HG03342 (cell line): Measurements from ENCODE around the gene OR6J1.
"Not testable (repeated sequence)": the region's sequence is repeated elsewhere in the genome, so short reads cannot be mapped to it uniquely, and the experiment has no call there.

Source experiments
- ATAC-seq: cut with Tn5 transposase; IDR thresholded peaks from one replicate; pipeline ENCODE4 v1.9.1; 2021; ENCODE audit warnings: mild to moderate bottlenecking, moderate library complexity; ENCODE audit not compliant: unreplicated experiment

OR6J1 gene

GRCh38 chr14:22644305-22644635 lies at the start of gene OR6J1:
TSS of gene OR6J1 (minus strand) at chr14:22644352. CDS start at chr14:22634811, 9,541 bp downstream.
- ATAC-seq, result no peak

GRCh38 chr14:22692194-22692593 lies 48.0 kb upstream of the OR6J1 start:
- ATAC-seq, result no peak

- no peak for ATAC-seq
These were observed 47.0 kb upstream of the OR6J1 start for GRCh38 chr14:22691171-22691570.

GRCh38 chr14:22689199-22689598 lies 45.0 kb upstream of the OR6J1 start:
- ATAC-seq, result no peak

- not testable (repeated sequence) for ATAC-seq
These were observed 43.8 kb upstream of the OR6J1 start for GRCh38 chr14:22687969-22688368.

- not testable (repeated sequence) for ATAC-seq
These were observed 42.0 kb upstream of the OR6J1 start for GRCh38 chr14:22686176-22686611.

GRCh38 chr14:22685467-22685866 lies 41.3 kb upstream of the OR6J1 start:
- ATAC-seq, result no peak

GRCh38 chr14:22683428-22683827 lies 39.3 kb upstream of the OR6J1 start:
- ATAC-seq, result not testable (repeated sequence)

- ATAC-seq, result no peak
These were observed 34.1 kb upstream of the OR6J1 start for GRCh38 chr14:22678221-22678620.

- not testable (repeated sequence) for ATAC-seq
These were observed 33.4 kb upstream of the OR6J1 start for GRCh38 chr14:22677551-22677950.

- no peak for ATAC-seq
These were observed 27.5 kb upstream of the OR6J1 start for GRCh38 chr14:22671622-22672021.

- ATAC-seq, result no peak
These were observed 24.7 kb upstream of the OR6J1 start for GRCh38 chr14:22668863-22669262.

- ATAC-seq, result no peak
These were observed 24.3 kb upstream of the OR6J1 start for GRCh38 chr14:22668417-22668816.

GRCh38 chr14:22667881-22668280 lies 23.7 kb upstream of the OR6J1 start:
- ATAC-seq, result no peak

GRCh38 chr14:22666203-22666893 lies 22.2 kb upstream of the OR6J1 start:
- no peak for ATAC-seq

GRCh38 chr14:22664261-22664660 lies 20.1 kb upstream of the OR6J1 start:
- no peak for ATAC-seq

GRCh38 chr14:22660654-22661053 lies 16.5 kb upstream of the OR6J1 start:
- no peak for ATAC-seq

GRCh38 chr14:22658946-22659345 lies 14.8 kb upstream of the OR6J1 start:
- no peak for ATAC-seq

- no peak for ATAC-seq
These were observed 13.7 kb upstream of the OR6J1 start for GRCh38 chr14:22657861-22658260.

- no peak for ATAC-seq
These were observed 13.0 kb upstream of the OR6J1 start for GRCh38 chr14:22656945-22657731.

GRCh38 chr14:22656226-22656625 lies 12.1 kb upstream of the OR6J1 start:
- no peak for ATAC-seq

GRCh38 chr14:22653012-22653621 lies 9.0 kb upstream of the OR6J1 start:
- ATAC-seq, result peak; percentile 59
